ENCODE measurements around the gene ZNF814.
"Not testable (repeated sequence)": the region's sequence is repeated elsewhere in the genome, so short reads cannot be mapped to it uniquely, and the experiment has no call there.

The ZNF814 gene

GRCh38 chr19:57888107-57888559 is 704 bp downstream of the ZNF814 start:
- H2AFZ ChIP-seq (ENCODE audit: low read length): no peak overlapping the region
- no peaks in the 10 kb centered on the region for H3K4me1 ChIP-seq (ENCODE audit: low read length)
- no peak overlapping the region for H3K4me2 ChIP-seq (ENCODE audit: low read depth, low read length)
- H3K27ac ChIP-seq (ENCODE audit: low read length): no peak overlapping the region
- H3F3A ChIP-seq (ENCODE audit: insufficient read depth, low read length): no peaks in the 10 kb centered on the region
- no peaks in the 10 kb centered on the region for H3K36me3 ChIP-seq (replicated peaks; ENCODE audit: insufficient read depth, low read length)
- DNase-seq: no peak
- TF ChIP-seq EZH2phosphoT487 (IDR thresholded peaks at IDR 0.05; ENCODE audit: low read length) (no peak), CTCF (IDR thresholded peaks at IDR 0.05; ENCODE audit: low read length) (no peak), EZH2 (optimal IDR thresholded peaks at IDR 0.05; ENCODE audit: low read depth, low read length) (no peak)
- no peaks in the 10 kb centered on the region for H3K79me2 ChIP-seq (ENCODE audit: low read length)
- no peaks in the 10 kb centered on the region for H3K9me3 ChIP-seq (replicated peaks; ENCODE audit: insufficient read depth, low read length)
- H3K27me3 ChIP-seq (replicated peaks; ENCODE audit: insufficient read depth, low read length): no peaks in the 10 kb centered on the region
- H4K20me1 ChIP-seq (ENCODE audit: insufficient read depth, low read length): no peaks in the 10 kb centered on the region
- no peaks in the 10 kb centered on the region for H3K9me2 ChIP-seq (replicated peaks; ENCODE audit: insufficient read depth, low read length)
- H3K4me3 ChIP-seq (ENCODE audit: low read length): no peak overlapping the region; the same call in 1 of the 2 replicates
- no peak overlapping the region for H3K9ac ChIP-seq (ENCODE audit: low read length)

- Histone ChIP-seq H3K4me2 (ENCODE audit: low read depth, low read length) (no peak overlapping the region), H4K20me1 (ENCODE audit: insufficient read depth, low read length) (no peaks in the 10 kb centered on the region), H3K4me3 (ENCODE audit: low read length) (no peak overlapping the region), H2AFZ (ENCODE audit: low read length) (no peak overlapping the region), H3K4me1 (ENCODE audit: low read length) (no peaks in the 10 kb centered on the region), H3F3A (ENCODE audit: insufficient read depth, low read length) (no peaks in the 10 kb centered on the region), H3K9ac (ENCODE audit: low read length) (no peak overlapping the region), H3K79me2 (ENCODE audit: low read length) (no peaks in the 10 kb centered on the region), H3K9me3 (replicated peaks; ENCODE audit: insufficient read depth, low read length) (no peaks in the 10 kb centered on the region), H3K9me2 (replicated peaks; ENCODE audit: insufficient read depth, low read length) (no peaks in the 10 kb centered on the region), H3K36me3 (replicated peaks; ENCODE audit: insufficient read depth, low read length) (no peaks in the 10 kb centered on the region), H3K27ac (ENCODE audit: low read length) (no peak overlapping the region), H3K27me3 (replicated peaks; ENCODE audit: insufficient read depth, low read length) (no peaks in the 10 kb centered on the region)
- TF ChIP-seq EZH2 (optimal IDR thresholded peaks at IDR 0.05; ENCODE audit: low read depth, low read length) (no peak), CTCF (IDR thresholded peaks at IDR 0.05; ENCODE audit: low read length) (no peak), EZH2phosphoT487 (IDR thresholded peaks at IDR 0.05; ENCODE audit: low read length) (no peak)
- no peak for DNase-seq
Observed at GRCh38 chr19:57887195-57887941, 1.5 kb downstream of the ZNF814 start.

- Histone ChIP-seq H3K9ac (ENCODE audit: low read length) (no peak overlapping the region), H3K9me3 (replicated peaks; ENCODE audit: insufficient read depth, low read length) (no peaks in the 10 kb centered on the region)
Observed at GRCh38 chr19:57886046-57886445, 2.8 kb downstream of the ZNF814 start.

GRCh38 chr19:57873883-57874799 is 14.7 kb downstream of the ZNF814 start:
- H3K79me2 ChIP-seq (ENCODE audit: low read length); H3K9ac ChIP-seq (ENCODE audit: low read length); H2AFZ ChIP-seq (ENCODE audit: low read length); H3F3A ChIP-seq (ENCODE audit: insufficient read depth, low read length); H3K36me3 ChIP-seq (replicated peaks; ENCODE audit: insufficient read depth, low read length); DNase-seq; H3K4me2 ChIP-seq (ENCODE audit: low read depth, low read length); H3K4me1 ChIP-seq (ENCODE audit: low read length); H3K9me3 ChIP-seq (replicated peaks; ENCODE audit: insufficient read depth, low read length); H3K4me3 ChIP-seq (ENCODE audit: low read length); H4K20me1 ChIP-seq (ENCODE audit: insufficient read depth, low read length); H3K9me2 ChIP-seq (replicated peaks; ENCODE audit: insufficient read depth, low read length); H3K27ac ChIP-seq (ENCODE audit: low read length); H3K27me3 ChIP-seq (replicated peaks; ENCODE audit: insufficient read depth, low read length): not testable (repeated sequence)

More at GRCh38 chr19:57886046-57886445, 2.8 kb downstream of the ZNF814 start:
- Histone ChIP-seq H3K36me3 (replicated peaks; ENCODE audit: insufficient read depth, low read length) (no peaks in the 10 kb centered on the region), H3K27me3 (replicated peaks; ENCODE audit: insufficient read depth, low read length) (no peaks in the 10 kb centered on the region), H3K4me2 (ENCODE audit: low read depth, low read length) (no peak overlapping the region), H3K79me2 (ENCODE audit: low read length) (no peaks in the 10 kb centered on the region), H3F3A (ENCODE audit: insufficient read depth, low read length) (no peaks in the 10 kb centered on the region), H2AFZ (ENCODE audit: low read length) (no peak overlapping the region), H3K4me1 (ENCODE audit: low read length) (no peaks in the 10 kb centered on the region), H3K27ac (ENCODE audit: low read length) (no peak overlapping the region), H3K9me2 (replicated peaks; ENCODE audit: insufficient read depth, low read length) (no peaks in the 10 kb centered on the region), H4K20me1 (ENCODE audit: insufficient read depth, low read length) (no peaks in the 10 kb centered on the region), H3K4me3 (ENCODE audit: low read length) (no peak overlapping the region)
- no peak for DNase-seq
- no peak for TF ChIP-seq EZH2phosphoT487 (IDR thresholded peaks at IDR 0.05; ENCODE audit: low read length)
- TF ChIP-seq CTCF (IDR thresholded peaks at IDR 0.05; ENCODE audit: low read length): no peak
